Right atrium auricular region (tissue), 2 donors: ENCODE measurements around the gene OMP. TPM values are rescaled to one million over a fixed set of nuclear protein-coding genes. Genes with fewer than 3 reads are reported as not detected.

Source experiments
- DNase-seq: peaks from one replicate; pipeline ENCODE4 v3.0.0-alpha.2; 2019; ENCODE audit warnings: low spot score
- H3K27ac ChIP-seq, 2 donors: fragments of 200-600 bp; sonication (generic); 1 replicate in 1 of 2; 2 replicates in 1 of 2; pipeline ENCODE4 v1.5.1; 2016 to 2019
- H3K27me3 ChIP-seq, 2 donors: fragments of 200-600 bp; sonication (generic); one replicate each; pipeline versions ENCODE4 v1.5.1 to v1.6.0; 2017 to 2019
- H3K36me3 ChIP-seq: fragments of 200-600 bp; sonication (generic); one replicate; pipeline ENCODE4 v1.5.1; 2016
- H3K4me1 ChIP-seq, 2 donors: fragments of 200-600 bp; sonication (generic); one replicate each; pipeline versions ENCODE4 v1.5.1 to v1.6.0; 2017 to 2019
- H3K4me3 ChIP-seq, 2 donors: fragments of 200-600 bp; sonication (generic); 1 replicate in 1 of 2; 2 replicates in 1 of 2; pipeline ENCODE4 v1.5.1; 2017 to 2019; ENCODE audit warnings: mild to moderate bottlenecking in 1 of 2, moderate library complexity in 1 of 2
- H3K9me3 ChIP-seq, 2 donors: fragments of 200-600 bp; sonication (generic); one replicate each; pipeline ENCODE4 v1.5.1; 2019
- CTCF ChIP-seq, 2 donors: fragments of 200-600 bp; sonication (generic); IDR thresholded peaks; one replicate each; pipeline ENCODE4 v1.5.1; 2019; ENCODE audit warnings: antibody characterized with exemption in 2 of 2
- total RNA-seq, 2 donors: library from RNA; depleted of rRNA; stranded (reverse); fragments of >200 nt; gene quantifications; one replicate each; pipeline ENCODE4 v1.1.0, GENCODE V29; 2016

OMP gene
- total RNA-seq, 2 donors from 2014 or later, result not detected

GRCh38 chr11:77062924-77063323 lies 39.7 kb upstream of the OMP start:
- Histone ChIP-seq H3K36me3 (no peaks in the 10 kb centered on the region), H3K4me3 (no peak overlapping the region), H3K27ac (no peak overlapping the region), H3K9me3 (no peaks in the 10 kb centered on the region), H3K4me1 (peaks cover 0 to 15% of the 10 kb centered on the region in 2 donors), H3K27me3 (no peaks in the 10 kb centered on the region)
- no peak for TF ChIP-seq CTCF (IDR thresholded peaks at IDR 0.05)
- DNase-seq, result no peak

DNA sequence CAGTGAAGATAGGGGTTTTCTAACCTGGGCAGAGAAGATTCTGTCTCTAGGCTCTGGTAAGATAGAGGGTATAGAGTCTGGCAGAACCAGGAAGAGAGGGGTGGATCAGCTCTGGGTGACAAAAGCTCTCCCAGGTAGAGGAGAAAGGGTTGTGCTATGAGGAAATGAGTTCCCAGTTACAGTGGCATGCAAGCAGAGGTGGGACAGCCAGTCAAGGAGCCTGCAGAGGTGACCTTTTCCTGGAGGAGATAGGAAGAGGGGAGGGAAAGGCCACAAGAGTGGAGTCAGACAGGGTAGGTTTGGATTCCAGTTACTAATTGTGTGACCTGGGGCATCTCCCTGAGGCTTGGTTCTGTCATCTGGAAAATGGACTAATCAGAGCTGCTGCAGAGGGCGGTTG lies 39.2 kb upstream of the OMP start:
- Histone ChIP-seq H3K27ac (no peak overlapping the region), H3K27me3 (no peaks in the 10 kb centered on the region), H3K36me3 (no peaks in the 10 kb centered on the region), H3K4me3 (no peak overlapping the region), H3K9me3 (no peaks in the 10 kb centered on the region), H3K4me1 (peaks cover 0 to 20% of the 10 kb centered on the region in 2 donors)
- TF ChIP-seq CTCF (IDR thresholded peaks at IDR 0.05), result no peak
- DNase-seq, result no peak

GRCh38 chr11:77063861-77064260 lies 38.8 kb upstream of the OMP start:
- Histone ChIP-seq H3K36me3 (no peaks in the 10 kb centered on the region), H3K4me3 (no peak overlapping the region), H3K27me3 (no peaks in the 10 kb centered on the region), H3K27ac (no peak overlapping the region), H3K4me1 (peaks cover 0 to 24% of the 10 kb centered on the region in 2 donors), H3K9me3 (no peaks in the 10 kb centered on the region)
- no peak for DNase-seq
- no peak for TF ChIP-seq CTCF (IDR thresholded peaks at IDR 0.05)

GRCh38 chr11:77064648-77065217 lies 37.9 kb upstream of the OMP start:
- Histone ChIP-seq H3K36me3 (no peaks in the 10 kb centered on the region), H3K4me1 (peaks cover 0 to 24% of the 10 kb centered on the region in 2 donors), H3K27me3 (no peaks in the 10 kb centered on the region), H3K9me3 (no peaks in the 10 kb centered on the region), H3K27ac (no peak overlapping the region), H3K4me3 (no peak overlapping the region)
- no peak for TF ChIP-seq CTCF (IDR thresholded peaks at IDR 0.05)
- no peak for DNase-seq

DNA sequence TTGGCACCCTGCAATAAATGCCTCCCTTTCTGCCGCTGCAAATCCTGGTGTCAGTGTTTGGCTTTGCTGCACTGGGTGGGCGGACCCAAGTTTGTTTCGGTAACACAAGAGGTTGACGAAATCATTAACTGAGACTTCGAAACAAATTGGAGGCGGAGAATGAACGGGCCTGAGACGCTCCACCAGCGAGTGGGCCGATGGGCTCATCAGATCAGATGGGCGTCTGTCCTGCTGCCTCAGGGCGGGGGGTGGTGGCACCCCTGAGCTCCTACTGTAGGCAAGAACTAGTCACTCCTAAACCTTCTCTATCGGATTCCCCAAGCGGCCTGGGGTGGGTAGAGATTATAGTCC lies 36.8 kb upstream of the OMP start:
- H3K27ac ChIP-seq, result peak overlapping the region; percentile 86 to 94
- H3K4me1 ChIP-seq, result peaks cover 0 to 24% of the 10 kb centered on the region in 2 donors
- no peaks in the 10 kb centered on the region for H3K36me3 ChIP-seq
- no peak for TF ChIP-seq CTCF (IDR thresholded peaks at IDR 0.05)
- H3K27me3 ChIP-seq, result no peaks in the 10 kb centered on the region
- peak overlapping the region; percentile 46 to 80 for H3K4me3 ChIP-seq
- no peaks in the 10 kb centered on the region for H3K9me3 ChIP-seq
- peak; percentile 83 for DNase-seq
